H9 (cell line): ENCODE results near the gene GPR141. TPM values are rescaled to one million over a fixed set of nuclear protein-coding genes. Genes with fewer than 3 reads are reported as not detected.

ENCODE experiments used
- DNase-seq: peaks from one replicate; pipeline ENCODE4 v3.0.0-alpha.2; 2017
- H2AFZ ChIP-seq: one replicate; pipeline ENCODE4 v1.6.1; 2013; ENCODE audit warnings: mild to moderate bottlenecking, low read length, control low read depth, moderate library complexity
- H2AK5ac ChIP-seq: 2 replicates; pipeline ENCODE4 v1.6.1; 2013; ENCODE audit warnings: low read length, control low read depth, mixed read lengths; ENCODE audit not compliant: insufficient read length
- H2BK120ac ChIP-seq: one replicate; pipeline ENCODE4 v1.6.1; 2013; ENCODE audit warnings: low read depth, mild to moderate bottlenecking, low read length, control low read depth, inconsistent platforms; ENCODE audit not compliant: poor library complexity, severe bottlenecking
- H2BK12ac ChIP-seq: 2 replicates; pipeline ENCODE4 v1.6.1; 2013; ENCODE audit warnings: low read length, control low read depth, mixed read lengths, low read depth; ENCODE audit not compliant: insufficient read length
- H2BK15ac ChIP-seq: 2 replicates; pipeline ENCODE4 v1.6.1; 2013; ENCODE audit warnings: low read depth, low read length, control low read depth
- H2BK20ac ChIP-seq: one replicate; pipeline ENCODE4 v1.6.1; 2013; ENCODE audit warnings: low read depth, mild to moderate bottlenecking, low read length, control low read depth, inconsistent platforms; ENCODE audit not compliant: poor library complexity, severe bottlenecking
- H2BK5ac ChIP-seq: 2 replicates; pipeline ENCODE4 v1.6.1; 2013; ENCODE audit warnings: low read length, control low read depth, mixed read lengths; ENCODE audit not compliant: insufficient read length
- H3K14ac ChIP-seq: 2 replicates; pipeline ENCODE4 v1.6.1; 2013; ENCODE audit warnings: low read length, control low read depth; ENCODE audit not compliant: insufficient read depth
- H3K18ac ChIP-seq: 2 replicates; pipeline ENCODE4 v1.6.1; 2013; ENCODE audit warnings: low read depth, mild to moderate bottlenecking, mixed read lengths, low read length, control low read depth; ENCODE audit not compliant: insufficient read length
- H3K23ac ChIP-seq: 2 replicates; pipeline ENCODE4 v1.6.1; 2013; ENCODE audit warnings: low read length, control low read depth, mixed read lengths, low read depth; ENCODE audit not compliant: insufficient read length
- H3K23me2 ChIP-seq: 2 replicates; pipeline ENCODE4 v1.6.1; 2013; ENCODE audit warnings: low read depth, mild to moderate bottlenecking, mixed read lengths, low read length, control low read depth; ENCODE audit not compliant: insufficient read length, poor library complexity, severe bottlenecking
- H3K27ac ChIP-seq: 2 replicates; pipeline ENCODE4 v1.5.1; 2013; ENCODE audit warnings: low read length, control low read depth, mixed read lengths, low read depth; ENCODE audit not compliant: insufficient read length
- H3K27me3 ChIP-seq: 2 replicates; pipeline ENCODE4 v1.6.1; 2013; ENCODE audit warnings: low read length, control low read depth, inconsistent platforms; ENCODE audit not compliant: insufficient read depth
- H3K4ac ChIP-seq: 2 replicates; pipeline ENCODE4 v1.6.1; 2013; ENCODE audit warnings: low read depth, mild to moderate bottlenecking, control low read depth, inconsistent platforms, low read length, moderate library complexity
- H3K4me1 ChIP-seq: 2 replicates; pipeline ENCODE4 v1.6.1; 2013; ENCODE audit warnings: low read length, control low read depth, inconsistent platforms; ENCODE audit not compliant: insufficient read depth
- H3K4me2 ChIP-seq: 2 replicates; pipeline ENCODE4 v1.6.1; 2013; ENCODE audit warnings: low read length, control low read depth, mixed read lengths; ENCODE audit not compliant: insufficient read length, insufficient read depth
- H3K56ac ChIP-seq: 2 replicates; pipeline ENCODE4 v1.6.1; 2013; ENCODE audit warnings: low read depth, mild to moderate bottlenecking, mixed read lengths, low read length, control low read depth; ENCODE audit not compliant: insufficient read length
- H3K79me1 ChIP-seq: 2 replicates; pipeline ENCODE4 v1.6.1; 2013; ENCODE audit warnings: low read depth, mild to moderate bottlenecking, moderate library complexity, low read length, control low read depth, inconsistent platforms; ENCODE audit not compliant: insufficient read depth, poor library complexity, severe bottlenecking
- H3K79me2 ChIP-seq: 2 replicates; pipeline ENCODE4 v1.6.1; 2013; ENCODE audit warnings: low read length, control low read depth, inconsistent platforms; ENCODE audit not compliant: insufficient read depth
- H3K9ac ChIP-seq: 2 replicates; pipeline ENCODE4 v1.6.1; 2013; ENCODE audit warnings: low read length, control low read depth, mixed read lengths; ENCODE audit not compliant: insufficient read length; ENCODE audit errors: extremely low read depth
- H3K9me3 ChIP-seq: one replicate; pipeline ENCODE4 v1.6.1; 2013; ENCODE audit warnings: low read depth, low read length, inconsistent platforms; ENCODE audit not compliant: control insufficient read depth
- H3T11ph ChIP-seq: one replicate; pipeline ENCODE4 v1.6.1; 2013; ENCODE audit warnings: mild to moderate bottlenecking, low read length, control low read depth, inconsistent platforms
- H4K20me1 ChIP-seq: one replicate; pipeline ENCODE4 v1.6.1; 2013; ENCODE audit not compliant: control insufficient read depth, insufficient read length, insufficient read depth
- H4K5ac ChIP-seq: 2 replicates; pipeline ENCODE4 v1.6.1; 2013; ENCODE audit warnings: low read depth, mild to moderate bottlenecking, mixed read lengths, low read length, control low read depth; ENCODE audit not compliant: insufficient read length
- H4K8ac ChIP-seq: replicated peaks from 2 replicates; pipeline ENCODE4 v1.6.1; 2013; ENCODE audit warnings: low read length, control low read depth, mixed read lengths, low read depth; ENCODE audit not compliant: insufficient read length
- H4K91ac ChIP-seq: 2 replicates; pipeline ENCODE4 v1.6.1; 2013; ENCODE audit warnings: low read depth, mild to moderate bottlenecking, moderate library complexity, mixed read lengths, low read length, control low read depth; ENCODE audit not compliant: insufficient read length
- H3K27ac Mint-ChIP-seq, 3 experiments: 2 replicates in 2 of 3; 3 replicates in 1 of 3; pipeline ENCODE4 v1.8.0; 2020 to 2021; ENCODE audit warnings: mixed read lengths in 3 of 3, mild to moderate bottlenecking in 1 of 3, moderate library complexity in 1 of 3
- H3K27me3 Mint-ChIP-seq: 2 replicates; pipeline ENCODE4 v1.8.0; 2021; ENCODE audit warnings: low read depth, mild to moderate bottlenecking, moderate library complexity, mixed read lengths
- H3K36me3 Mint-ChIP-seq, 3 experiments: 2 replicates in 2 of 3; 3 replicates in 1 of 3; pipeline ENCODE4 v1.8.0; 2020 to 2021; ENCODE audit warnings: low read depth in 3 of 3, mixed read lengths in 3 of 3; ENCODE audit not compliant: insufficient read depth in 1 of 3
- H3K4me1 Mint-ChIP-seq, 2 experiments: 2 replicates each; pipeline ENCODE4 v1.8.0; 2020; ENCODE audit warnings: mixed read lengths in 2 of 2
- H3K4me3 Mint-ChIP-seq, 2 experiments: 2 replicates in 1 of 2; 3 replicates in 1 of 2; pipeline ENCODE4 v1.8.0; 2020 to 2021; ENCODE audit warnings: mild to moderate bottlenecking in 2 of 2, mixed read lengths in 2 of 2, moderate library complexity in 1 of 2
- H3K9me3 Mint-ChIP-seq, 2 experiments: 2 replicates in 1 of 2; 3 replicates in 1 of 2; pipeline ENCODE4 v1.8.0; 2020; ENCODE audit warnings: mild to moderate bottlenecking in 2 of 2, mixed read lengths in 2 of 2, moderate library complexity in 1 of 2
- CTCF ChIP-seq: fragments of 200-600 bp; sonication (generic); conservative IDR thresholded peaks from 3 replicates; pipeline ENCODE4 v1.8.0; 2021; ENCODE audit warnings: antibody characterized with exemption, mild to moderate bottlenecking
- WGBS: extraction: QIAGEN DNeasy Blood & Tissue Kit; methylation state at CpG from one replicate; pipeline ENCODE4 v1.1.7; 2013; ENCODE audit warnings: missing lambda C conversion rate, low lambda C conversion rate, mixed read lengths; ENCODE audit not compliant: insufficient read length; ENCODE audit errors: extremely low coverage; 5-methylcytosine and 5-hydroxymethylcytosine counted together
- total RNA-seq: library from RNA; stranded (reverse); gene quantifications from 2 replicates; pipeline ENCODE4 v1.2.1, GENCODE V29; 2021

GPR141 gene
- total RNA-seq, 1 experiment from 2014 or later = 0.50 TPM

- WGBS = no CpG with 5 or more reads among the region's 1 CpG
Observed at GRCh38 chr7:37657816-37658215, 25.8 kb upstream of the GPR141 start.

More at GRCh38 chr7:37657816-37658215, 25.8 kb upstream of the GPR141 start:
- Histone ChIP-seq H4K91ac (no peak overlapping the region), H3K9ac (no peak overlapping the region), H3K27me3 (no peaks in the 10 kb centered on the region), H3K56ac (no peak overlapping the region), H2BK120ac (no peak overlapping the region), H3K18ac (no peak overlapping the region), H4K5ac (no peak overlapping the region), H3K4ac (no peak overlapping the region), H2AFZ (no peak overlapping the region), H3T11ph (no peak overlapping the region), H3K4me1 (no peaks in the 10 kb centered on the region), H2AK5ac (no peak overlapping the region), H3K14ac (no peak overlapping the region), H4K20me1 (no peaks in the 10 kb centered on the region), H3K23ac (no peak overlapping the region), H3K4me2 (no peak overlapping the region), H3K23me2 (no peaks in the 10 kb centered on the region), H3K27ac (no peak overlapping the region), H2BK20ac (no peak overlapping the region), H3K9me3 (no peaks in the 10 kb centered on the region), H2BK12ac (no peak overlapping the region), H3K79me1 (no peaks in the 10 kb centered on the region), H3K79me2 (no peaks in the 10 kb centered on the region), H2BK5ac (no peak overlapping the region), H4K8ac (no peak overlapping the region), H2BK15ac (no peak overlapping the region)
- Mint-ChIP-seq H3K9me3 (no peaks in the 10 kb centered on the region), H3K36me3 (no peaks in the 10 kb centered on the region), H3K27me3 (no peaks in the 10 kb centered on the region), H3K4me1 (peaks cover 0 to 9% of the 10 kb centered on the region in 2 experiments; a peak in 3 of 4 replicates), H3K4me3 (no peak overlapping the region), H3K27ac (no peak overlapping the region)
- no peak for DNase-seq
- TF ChIP-seq CTCF = no peak
